OCI-LY3 (cell line): Measurements from ENCODE around the gene EIF4E1B.

Experiments used
- CTCF ChIP-seq: fragments of 200-600, 300-600 bp; sonication (generic); IDR thresholded peaks from 2 replicates; pipeline ENCODE4 v1.5.1; 2014; ENCODE audit warnings: antibody characterized with exemption, low read length, low read depth
- EZH2phosphoT487 ChIP-seq: fragments of 200-600 bp; shearing (Covaris generic); IDR thresholded peaks from 2 replicates; pipeline ENCODE4 v1.6.1; 2018; ENCODE audit warnings: antibody characterized with exemption, mixed run types, low read depth

DNA sequence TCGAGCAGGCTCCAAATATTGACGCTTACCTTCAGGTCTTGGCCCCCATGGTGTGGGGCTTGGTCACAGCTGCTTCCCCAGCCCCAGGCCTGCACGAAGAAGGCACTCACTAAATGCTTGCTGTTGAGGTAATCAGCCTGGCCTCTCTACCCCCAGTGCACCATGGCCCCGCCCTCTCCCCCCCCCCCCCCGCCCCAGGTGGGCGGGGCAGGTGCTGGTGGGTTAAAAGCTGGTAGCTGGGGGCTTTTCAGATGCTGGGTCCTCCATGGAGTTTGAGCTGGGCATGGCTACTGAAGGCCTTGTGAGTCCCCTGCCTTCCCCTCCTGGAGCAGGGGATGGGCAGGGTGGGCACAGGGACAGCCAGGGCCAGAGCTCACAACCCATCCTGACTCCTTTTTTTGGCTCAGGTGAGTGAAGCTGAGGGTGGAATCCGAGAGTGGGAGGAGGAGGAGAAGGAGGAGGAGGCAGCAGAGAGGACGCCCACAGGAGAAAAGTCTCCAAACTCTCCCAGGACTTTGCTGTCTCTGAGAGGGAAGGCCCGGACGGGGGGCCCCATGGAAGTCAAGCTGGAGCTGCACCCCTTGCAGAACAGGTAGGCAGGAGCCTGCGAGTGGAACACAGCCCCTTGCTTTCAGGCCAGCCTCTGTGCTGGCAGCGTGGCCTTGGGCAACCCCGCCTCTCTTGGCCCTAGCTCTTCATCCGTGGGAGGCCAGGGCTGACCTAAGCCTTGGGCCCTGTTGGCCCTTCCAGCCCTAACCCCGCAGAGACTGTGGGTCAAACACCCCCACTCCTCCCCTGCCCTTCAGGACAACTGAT is 12.4 kb downstream of the EIF4E1B start:
- TF ChIP-seq CTCF (no peak), EZH2phosphoT487 (no peak)
